ENCODE measurements around the gene PRCC.
"Not testable (repeated sequence)": the region's sequence is repeated elsewhere in the genome, so short reads cannot be mapped to it uniquely, and the experiment has no call there.

The PRCC gene

DNA sequence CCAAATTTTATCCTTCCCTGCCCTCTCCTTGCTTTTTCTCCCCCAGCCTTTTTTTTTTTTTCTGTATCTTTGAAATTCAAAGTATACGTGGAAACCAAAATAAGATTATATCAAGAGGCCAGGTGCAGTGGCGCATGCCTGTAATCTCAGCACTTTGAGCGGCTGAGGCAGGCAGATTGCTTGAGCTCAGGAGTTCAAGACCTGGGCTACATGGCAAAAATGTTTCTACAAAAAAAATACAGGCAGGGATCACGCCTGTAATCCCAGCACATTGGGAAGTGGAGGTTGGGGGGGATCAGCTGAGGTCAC lies 6.6 kb upstream of the PRCC start:
- DNase-seq (ENCODE audit: low read depth in 1 of 2, low spot score in 1 of 2), result no peak

DNA sequence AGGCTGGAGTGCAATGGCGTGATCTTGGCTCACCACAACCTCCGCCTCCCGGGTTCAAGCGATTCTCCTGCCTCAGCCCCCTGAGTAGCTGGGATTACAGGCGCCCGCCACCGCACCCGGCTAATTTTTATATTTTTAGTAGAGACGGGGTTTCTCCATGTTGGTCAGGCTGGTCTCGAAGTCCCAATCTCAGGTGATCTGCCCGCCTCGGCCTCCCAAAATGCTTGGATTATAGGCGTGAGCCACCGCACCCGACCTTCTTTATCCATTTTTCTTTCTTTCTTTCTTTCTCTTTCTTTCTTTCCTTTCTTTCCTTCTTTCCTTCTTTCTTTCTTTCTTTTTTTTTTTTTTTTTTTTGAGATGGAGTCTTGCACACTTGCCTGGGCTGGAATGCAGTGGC lies 2.2 kb upstream of the PRCC start:
- DNase-seq (ENCODE audit: low read depth in 1 of 2, low spot score in 1 of 2), result not testable (repeated sequence)

DNA sequence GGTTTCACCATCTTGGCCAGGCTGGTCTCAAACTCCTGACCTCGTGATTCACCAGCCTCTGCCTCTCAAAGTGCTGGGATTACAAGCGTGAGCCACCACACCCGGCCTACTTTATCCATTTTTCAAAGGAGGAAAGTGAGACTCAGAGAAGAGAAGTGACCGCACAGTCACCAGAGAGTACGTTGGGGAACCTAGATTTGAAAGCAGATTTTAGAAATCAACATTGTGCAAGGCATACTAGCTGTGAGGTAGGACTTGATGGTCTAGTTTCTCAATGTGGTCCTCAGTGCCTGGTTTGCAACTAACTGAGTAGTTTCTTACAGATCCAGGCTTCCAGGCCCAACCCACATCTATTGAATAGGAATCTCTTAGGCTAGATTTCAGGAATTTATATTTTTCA lies 1.7 kb upstream of the PRCC start:
- no peak for DNase-seq (ENCODE audit: low read depth in 1 of 2, low spot score in 1 of 2)

DNA sequence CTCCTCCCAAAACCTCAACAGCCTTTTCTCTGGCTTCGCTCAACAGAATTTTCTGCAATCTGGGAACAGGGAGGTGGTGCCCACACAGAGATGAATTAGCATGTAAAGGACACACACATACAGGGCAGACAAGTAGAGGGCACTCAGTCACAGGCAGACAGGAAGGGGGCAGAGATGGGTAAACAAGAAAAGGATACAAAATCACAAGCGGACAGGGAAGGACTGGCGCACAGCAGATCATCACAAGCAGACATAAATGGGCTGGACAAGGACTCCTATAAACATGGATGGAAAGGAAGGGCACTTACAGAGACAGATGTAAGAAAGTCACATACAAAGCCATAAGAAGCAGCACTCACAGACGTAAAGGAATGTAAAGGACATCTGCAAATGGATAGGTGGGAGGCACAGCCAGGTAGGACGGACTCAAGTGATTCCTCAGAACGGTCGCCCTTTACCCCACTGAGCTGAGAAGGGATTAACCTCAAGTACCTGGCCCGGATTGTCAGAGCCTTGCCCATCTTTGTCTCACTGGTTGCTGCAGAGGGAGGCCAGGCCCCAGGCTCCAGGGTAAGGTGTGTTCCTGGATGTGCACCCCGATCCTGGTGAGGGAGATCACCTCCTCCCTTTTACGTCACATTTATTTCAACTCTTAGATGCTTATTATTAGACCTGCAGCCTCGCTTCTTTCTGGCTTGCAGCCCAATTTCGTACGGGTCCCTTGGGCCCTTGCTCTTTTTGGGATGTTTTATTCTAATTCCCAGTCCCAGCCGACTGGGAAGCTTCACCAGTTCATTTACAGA lies 836 bp upstream of the PRCC start:
- DNase-seq (ENCODE audit: low read depth in 1 of 2, low spot score in 1 of 2), result no peak

DNA sequence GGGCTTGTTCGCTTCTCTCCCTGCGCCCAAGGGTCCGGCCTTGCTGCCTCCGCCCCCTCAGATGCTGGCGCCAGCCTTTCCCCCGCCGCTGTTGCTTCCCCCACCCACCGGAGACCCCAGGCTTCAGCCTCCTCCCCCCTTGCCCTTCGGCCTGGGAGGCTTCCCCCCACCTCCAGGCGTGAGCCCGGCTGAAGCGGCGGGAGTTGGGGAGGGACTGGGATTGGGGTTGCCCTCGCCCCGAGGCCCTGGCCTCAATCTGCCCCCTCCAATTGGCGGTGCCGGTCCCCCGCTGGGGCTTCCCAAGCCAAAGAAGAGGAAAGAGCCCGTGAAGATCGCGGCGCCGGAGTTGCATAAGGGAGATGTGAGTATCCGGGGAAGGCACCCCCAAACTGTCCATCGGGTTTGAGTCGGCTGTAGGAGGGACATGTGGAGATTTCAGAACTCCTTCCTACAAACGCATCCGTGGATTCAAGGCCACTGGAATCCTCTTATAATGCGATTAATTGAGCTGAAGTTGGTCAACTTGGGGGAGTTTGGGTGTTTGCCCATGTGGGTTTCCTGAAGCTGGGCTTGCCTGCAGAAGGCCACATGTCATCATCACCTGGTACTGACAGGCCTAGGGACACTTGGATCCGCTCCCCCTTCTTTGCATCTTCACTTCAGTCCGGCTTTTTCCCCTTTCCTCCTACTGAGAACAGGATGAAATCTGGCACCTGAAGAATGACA lies 707 bp downstream of the PRCC start:
- no peak for DNase-seq (ENCODE audit: low read depth in 1 of 2, low spot score in 1 of 2)

DNA sequence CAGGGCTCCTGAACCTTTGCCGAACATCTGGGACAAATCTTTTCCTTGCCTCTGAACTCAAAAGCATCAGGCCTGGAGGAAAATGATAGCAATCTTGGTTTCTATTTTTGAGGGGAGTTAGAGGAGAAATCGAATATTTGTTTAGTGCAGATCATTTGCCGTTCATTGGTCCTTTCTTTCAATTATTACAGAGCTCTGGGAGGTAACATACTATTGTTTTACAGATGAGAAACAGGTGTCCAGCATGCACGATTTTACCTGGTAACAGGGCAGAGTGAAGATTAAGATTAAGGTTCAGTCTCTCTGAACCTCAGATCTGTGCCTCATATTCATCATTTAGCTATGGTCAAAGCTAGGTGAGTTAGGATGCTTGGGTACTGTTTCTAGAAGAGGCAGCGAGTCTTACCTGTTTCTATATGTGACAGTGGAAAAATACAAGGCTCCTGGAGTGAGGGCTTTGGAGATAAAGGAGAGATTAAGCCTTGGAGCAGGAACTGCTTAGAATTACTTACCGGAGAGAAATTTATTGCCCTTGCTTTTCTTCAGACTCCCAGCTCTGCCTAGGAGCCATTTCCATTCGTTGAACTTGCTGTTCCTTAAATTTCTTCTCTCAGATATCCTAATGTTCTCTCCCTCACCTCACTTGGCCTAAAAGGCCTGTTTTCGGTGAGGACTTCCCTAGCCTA lies 1.4 kb downstream of the PRCC start:
- DNase-seq (ENCODE audit: low read depth in 1 of 2, low spot score in 1 of 2), result no peak

DNA sequence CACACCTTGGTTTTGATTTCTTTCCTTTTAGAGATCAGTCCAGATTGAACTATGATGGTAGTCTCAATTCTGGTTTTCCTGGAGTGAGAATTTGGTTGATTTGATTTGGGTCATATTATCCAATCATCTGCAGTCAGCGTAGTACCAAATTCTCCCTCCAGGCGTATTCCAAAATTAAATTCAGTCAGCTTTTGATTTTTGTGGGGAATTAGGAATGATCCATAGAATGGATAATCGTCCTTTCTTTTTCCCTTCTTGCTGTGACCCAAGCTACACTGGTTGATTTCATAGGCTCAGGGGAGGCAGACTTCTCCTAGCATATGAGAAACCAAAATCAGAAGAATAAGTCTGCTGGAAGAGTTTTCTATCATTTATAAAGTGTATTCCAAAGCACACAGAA lies 4.9 kb downstream of the PRCC start:
- DNase-seq (ENCODE audit: low read depth in 1 of 2, low spot score in 1 of 2), result no peak

DNA sequence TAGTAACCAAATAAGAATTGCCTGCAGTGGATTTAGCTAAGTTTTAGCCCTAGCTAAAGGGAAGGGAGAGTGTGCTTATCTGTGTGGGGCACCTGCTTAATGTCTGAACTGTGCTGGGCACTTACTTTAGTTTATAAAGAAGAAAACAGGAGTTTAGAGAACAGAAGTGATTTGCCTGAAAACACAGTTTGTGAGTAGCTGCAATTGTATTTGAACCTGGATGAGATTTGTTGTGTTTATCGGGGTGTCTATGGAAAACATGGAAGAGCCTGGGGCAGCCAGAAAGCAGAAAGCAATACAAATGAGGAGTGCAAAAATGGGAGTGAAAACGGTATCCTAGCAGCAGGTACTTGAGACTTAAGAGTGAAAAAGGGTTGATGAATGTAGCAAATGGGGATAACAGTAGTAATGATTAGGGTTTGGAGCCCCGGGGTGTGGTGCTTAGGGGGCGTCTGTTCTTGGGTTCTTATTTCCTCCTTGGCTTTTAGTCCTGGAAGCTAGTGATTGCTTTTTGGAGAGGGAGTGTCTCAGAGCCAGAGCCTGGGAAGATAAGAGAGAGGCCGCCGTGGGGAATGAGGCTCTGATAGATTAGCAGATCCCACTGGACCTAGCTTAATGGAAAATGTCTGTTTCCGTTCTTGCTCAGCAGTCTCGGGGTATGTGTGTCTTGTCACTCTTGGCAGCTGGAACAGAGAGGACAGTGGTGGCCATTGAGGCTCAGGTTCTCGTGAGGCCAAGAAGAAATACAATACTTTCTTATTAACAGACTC lies 5.6 kb downstream of the PRCC start:
- DNase-seq (ENCODE audit: low read depth in 1 of 2, low spot score in 1 of 2), result no peak

DNA sequence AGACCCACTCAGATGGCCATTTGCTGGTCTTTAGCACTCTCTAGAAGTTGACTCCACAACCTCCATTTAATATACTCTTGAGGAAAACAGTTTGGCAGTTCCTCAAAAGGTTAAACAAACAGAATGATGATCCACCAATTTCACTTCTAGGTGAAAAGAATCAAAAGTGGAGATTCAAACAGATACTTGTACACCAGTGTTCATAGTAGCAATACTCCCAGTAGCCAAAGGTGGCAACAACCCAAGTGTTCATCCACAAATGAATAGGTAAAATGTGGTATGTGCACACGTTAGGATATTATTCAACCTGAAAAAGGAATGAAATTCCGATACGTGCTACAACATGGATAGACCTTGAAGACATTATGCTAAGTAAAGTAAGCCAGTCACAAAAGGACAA lies 6.3 kb downstream of the PRCC start:
- DNase-seq (ENCODE audit: low read depth in 1 of 2, low spot score in 1 of 2), result no peak

DNA sequence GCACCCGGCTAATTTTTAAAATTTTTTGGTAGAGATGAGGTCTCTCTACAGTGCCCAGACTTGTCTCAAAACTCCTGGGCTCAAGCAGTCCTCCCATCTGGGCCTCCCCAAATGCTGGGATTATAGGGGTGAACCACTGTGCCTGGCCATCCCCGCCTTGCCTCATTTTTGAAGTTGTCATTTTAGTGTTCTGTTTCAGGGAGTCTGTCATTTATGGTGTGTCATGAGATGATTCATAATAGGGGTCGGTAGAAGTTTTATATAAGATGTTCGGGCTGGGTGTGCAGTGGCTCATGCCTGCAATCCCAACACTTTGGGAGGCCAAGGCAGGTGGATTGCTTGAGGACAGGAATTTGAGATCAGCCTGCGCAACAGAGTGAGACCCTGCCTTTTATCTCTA lies 8.5 kb downstream of the PRCC start:
- DNase-seq (ENCODE audit: low read depth in 1 of 2, low spot score in 1 of 2), result no peak

DNA sequence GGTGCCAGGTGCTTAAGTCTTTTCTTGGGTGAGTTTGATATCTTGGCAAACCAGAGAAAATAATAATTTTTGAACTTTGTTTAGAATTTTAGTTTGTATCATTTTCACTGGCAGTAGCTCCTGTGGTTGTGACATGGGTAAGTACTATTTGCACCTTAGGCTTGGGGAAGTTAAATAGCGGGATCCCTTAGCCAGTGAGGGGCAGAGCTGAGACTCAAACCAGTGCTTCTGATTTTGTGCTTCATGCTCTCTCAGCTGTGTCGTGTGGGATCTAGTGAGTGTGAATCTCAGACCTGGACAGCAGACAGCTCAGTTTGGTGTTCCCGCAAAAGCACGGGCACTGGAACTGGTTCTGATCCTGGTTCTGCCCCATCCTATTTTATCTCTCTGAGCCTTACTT lies 9.6 kb downstream of the PRCC start:
- no peak for DNase-seq (ENCODE audit: low read depth in 1 of 2, low spot score in 1 of 2)

DNA sequence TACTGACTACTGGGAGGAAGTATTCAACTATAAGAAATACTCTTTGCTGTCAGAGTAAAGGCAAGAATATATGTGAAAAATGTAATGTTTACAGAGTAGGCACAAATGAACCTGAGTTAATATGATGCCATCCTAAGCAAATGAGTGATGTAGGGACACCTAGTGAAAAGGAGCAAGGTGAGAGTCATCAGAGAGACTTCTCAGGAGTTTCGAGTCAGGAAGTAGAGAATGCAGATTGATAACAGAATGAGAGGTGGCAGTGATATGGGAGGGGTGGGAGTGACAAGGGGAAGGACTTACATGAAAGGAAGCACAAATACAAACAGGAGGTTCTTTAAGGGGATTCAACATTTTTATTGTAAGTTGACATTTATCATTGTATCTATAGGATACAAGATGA lies 10.2 kb downstream of the PRCC start:
- no peak for DNase-seq (ENCODE audit: low read depth in 1 of 2, low spot score in 1 of 2)

DNA sequence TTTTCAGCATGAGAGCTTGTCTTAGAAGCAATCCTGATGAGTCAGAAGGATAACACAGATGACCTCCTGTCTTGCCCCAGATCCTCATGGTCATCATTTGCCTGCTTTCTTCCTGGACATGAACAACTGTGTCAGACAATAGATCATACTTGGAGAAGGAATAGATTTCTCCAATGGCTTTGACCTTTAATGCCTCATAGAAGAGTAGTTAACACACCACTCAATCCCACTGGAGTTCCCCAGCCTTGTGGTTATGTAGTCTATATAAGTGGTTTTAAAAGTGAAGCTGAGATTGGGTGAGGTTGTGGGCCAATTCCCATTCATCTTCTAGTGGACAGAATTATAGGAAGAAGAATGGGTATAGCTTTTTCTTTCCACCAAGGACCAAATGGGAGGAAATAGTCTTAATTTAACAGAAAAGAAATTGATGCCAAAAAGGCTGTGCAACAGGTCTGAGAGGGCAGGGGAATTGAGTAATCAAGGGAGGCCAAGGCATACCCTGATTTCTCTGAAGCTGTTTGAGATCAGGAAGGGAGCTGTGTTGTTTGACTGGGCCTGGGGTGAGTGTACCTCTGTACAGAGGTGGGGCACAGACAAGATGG lies 14.4 kb downstream of the PRCC start:
- no peak for DNase-seq (ENCODE audit: low read depth in 1 of 2, low spot score in 1 of 2)

DNA sequence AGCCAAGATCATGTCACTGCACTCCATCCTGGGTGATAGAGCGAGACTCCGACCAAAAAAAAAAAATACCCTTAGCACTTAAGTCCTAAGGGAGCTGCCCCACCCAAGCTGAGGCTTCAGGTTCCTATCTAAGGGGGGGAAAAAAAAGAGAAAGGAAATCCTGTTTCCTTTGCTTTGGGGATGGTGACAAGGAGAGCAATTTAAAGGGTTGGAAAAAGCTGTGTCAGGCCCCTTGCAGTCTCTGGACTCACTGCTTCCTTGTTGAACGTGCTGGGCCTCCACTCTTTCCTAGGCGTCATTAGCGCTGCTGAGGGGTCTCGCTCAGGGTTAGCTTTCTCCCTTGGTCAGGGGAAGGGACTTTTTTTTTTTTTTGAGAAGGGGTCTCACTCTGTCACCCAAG lies 18.1 kb downstream of the PRCC start:
- no peak for DNase-seq (ENCODE audit: low read depth in 1 of 2, low spot score in 1 of 2)

DNA sequence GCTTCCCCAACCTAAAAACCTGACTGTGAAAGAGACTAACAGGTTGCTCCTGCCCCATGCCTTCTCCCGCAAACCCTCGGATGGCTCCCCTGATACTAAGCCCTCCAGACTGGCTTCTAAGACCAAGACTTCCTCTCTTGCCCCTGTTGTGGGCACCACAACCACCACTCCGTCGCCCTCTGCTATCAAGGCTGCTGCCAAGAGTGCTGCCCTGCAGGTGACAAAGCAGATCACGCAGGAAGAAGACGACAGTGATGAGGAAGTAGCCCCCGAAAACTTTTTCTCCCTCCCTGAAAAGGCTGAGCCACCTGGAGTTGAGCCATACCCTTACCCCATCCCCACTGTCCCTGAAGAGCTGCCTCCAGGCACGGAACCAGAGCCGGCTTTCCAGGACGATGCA lies 19.3 kb downstream of the PRCC start:
- no peak for DNase-seq (ENCODE audit: low read depth in 1 of 2, low spot score in 1 of 2)

DNA sequence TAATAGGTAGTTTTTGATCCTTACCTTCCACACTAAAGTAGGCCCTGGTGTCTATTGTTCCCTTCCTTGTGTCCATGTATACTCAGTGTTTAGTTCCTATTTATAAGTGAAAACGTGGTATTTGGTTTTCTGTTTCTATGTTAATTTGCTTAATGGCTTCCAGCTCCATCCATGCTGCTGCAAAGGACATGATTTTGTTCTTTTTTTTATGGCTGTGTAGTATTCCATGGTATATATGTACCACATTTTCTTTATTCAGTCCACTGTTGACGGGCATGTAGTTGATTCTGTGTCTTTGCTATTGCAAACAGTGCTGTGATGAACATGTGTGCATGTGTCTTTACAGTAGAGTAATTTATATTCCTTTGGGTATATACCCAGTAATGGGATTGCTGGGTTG lies 20.8 kb downstream of the PRCC start:
- no peak for DNase-seq (ENCODE audit: low read depth in 1 of 2, low spot score in 1 of 2)

DNA sequence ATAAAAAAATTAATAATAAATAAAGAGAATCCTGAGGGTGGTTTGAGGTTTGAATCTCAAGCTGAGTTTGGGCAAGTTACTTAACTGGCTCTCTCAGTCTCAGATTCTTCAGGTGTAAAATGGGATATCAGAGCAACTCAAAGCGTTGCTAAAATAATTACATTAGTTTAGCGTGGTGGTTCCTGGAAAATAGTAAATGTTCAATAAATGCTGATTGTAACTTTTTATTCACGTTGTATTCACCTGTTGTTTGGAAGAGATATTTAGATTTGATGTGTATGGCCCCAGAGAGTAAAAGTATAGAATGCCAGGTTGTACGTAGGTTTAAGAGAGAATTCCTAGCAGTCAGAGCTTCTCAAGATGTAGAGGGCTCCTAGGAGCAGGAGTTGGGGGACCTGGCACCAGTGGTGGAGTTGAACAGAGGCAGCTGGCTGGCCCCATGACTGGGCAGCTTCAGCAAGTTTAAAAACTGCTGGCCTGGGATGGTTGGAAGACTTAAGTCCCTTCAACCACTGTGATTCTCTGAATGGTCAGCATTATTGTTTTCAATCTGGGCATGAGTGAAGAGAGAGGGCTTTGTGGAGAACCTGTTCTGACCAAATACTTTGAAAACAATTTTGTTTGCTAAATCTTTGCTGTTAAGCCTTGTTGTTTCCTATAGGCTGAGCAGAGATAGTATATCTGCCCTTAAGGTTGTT lies 22.4 kb downstream of the PRCC start:
- DNase-seq (ENCODE audit: low read depth in 1 of 2, low spot score in 1 of 2), result no peak

DNA sequence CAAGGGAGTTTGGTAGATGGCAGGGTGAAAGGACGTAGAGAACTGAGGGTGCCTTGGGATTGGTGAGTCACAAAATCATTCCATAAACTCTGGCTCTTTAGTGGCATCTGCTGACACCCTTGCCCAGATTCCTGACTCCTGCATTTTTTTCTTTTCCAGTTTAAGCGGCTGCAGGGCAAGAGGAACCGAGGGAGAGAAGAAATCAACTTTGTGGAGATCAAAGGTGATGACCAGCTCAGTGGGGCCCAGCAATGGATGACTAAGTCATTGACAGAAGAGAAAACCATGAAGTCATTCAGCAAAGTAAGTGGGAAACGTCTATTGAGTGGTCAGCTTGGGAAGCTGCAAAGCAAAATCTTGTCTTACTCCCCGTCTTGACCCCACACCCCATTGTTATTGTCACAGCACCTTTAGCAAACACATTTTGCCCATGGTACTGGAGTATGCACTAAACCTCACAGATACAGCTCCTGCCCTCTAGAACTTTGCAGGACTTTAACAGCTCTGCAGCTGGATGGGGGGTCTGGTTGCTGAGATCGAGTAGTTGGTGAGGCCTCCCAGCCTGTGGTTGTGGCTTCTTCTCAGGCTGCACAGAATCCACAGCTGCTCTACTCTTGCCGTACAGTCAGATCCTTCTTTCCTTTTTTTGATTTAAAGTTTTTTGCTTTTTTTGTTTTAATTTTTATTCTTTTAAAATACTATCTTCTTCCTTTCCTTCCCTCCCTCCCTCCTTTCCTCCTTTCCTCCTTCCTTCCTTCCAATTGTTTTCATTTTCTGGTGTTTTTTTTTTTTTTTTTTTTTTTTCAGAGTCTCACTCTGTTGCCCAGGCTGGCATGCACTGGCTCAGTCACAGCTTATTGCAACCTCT lies 27.4 kb downstream of the PRCC start:
- DNase-seq (ENCODE audit: low read depth in 1 of 2, low spot score in 1 of 2), result no peak

DNA sequence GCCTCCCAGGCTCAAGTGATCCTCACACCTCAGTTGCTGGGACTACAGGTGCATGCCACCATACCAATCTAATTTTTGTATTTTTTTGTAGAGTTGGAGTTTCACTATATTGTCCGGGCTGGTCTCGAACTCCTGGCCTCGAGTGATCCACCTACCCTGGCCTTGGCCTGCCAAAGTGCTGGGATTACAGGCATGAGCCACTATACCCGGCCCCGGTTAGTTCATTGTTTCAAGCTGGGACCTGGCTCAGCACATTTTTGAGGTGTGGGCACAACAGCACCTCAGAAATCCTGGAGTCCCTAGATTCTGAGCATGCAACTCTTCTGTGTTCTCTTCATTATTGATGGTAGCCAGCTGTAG lies 28.0 kb downstream of the PRCC start:
- DNase-seq (ENCODE audit: low read depth in 1 of 2, low spot score in 1 of 2), result no peak

DNA sequence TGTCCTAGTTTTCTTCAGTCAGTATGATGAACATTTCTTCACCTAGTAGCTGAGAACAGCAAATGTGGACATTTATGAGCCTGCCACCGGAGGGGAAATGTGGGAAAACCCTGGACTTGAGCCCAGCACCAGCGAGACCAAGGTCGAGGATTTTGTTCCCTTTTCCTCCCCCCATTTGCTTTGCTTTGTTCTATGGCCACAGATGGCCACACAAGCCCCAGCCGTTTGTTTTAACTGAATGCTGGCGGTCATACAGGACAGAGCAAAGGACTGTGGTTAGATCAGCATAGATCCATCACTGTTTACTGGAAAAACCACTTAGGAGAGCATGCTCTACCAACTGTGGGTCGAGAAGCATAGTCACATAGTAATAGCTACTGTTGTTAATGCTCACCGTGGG lies 28.5 kb downstream of the PRCC start:
- no peak for DNase-seq (ENCODE audit: low read depth in 1 of 2, low spot score in 1 of 2)

Data from activated CD4-positive, alpha-beta T cell treated with anti-CD3 and anti-CD28 coated beads, Interleukin-2, amount 50 U/mL, for 24 hours (primary cell).